Lower leg skin (tissue), 3 donors: Measurements from ENCODE around the gene STAC3.
A peak's percentile ranks its signal among the peaks of the same experiment; 100 is the strongest.

ENCODE experiments used
- POLR2A ChIP-seq, 2 donors: fragments of 450-650 bp; IDR thresholded peaks; one replicate each; pipeline ENCODE4 v1.6.1; 2016 to 2017; ENCODE audit warnings: antibody characterized with exemption in 2 of 2, mild to moderate bottlenecking in 1 of 2, moderate library complexity in 1 of 2
- TF ChIP-seq, protein P1 (sequence below), 3 donors: fragments of 450-650 bp; IDR thresholded peaks; one replicate each; pipeline ENCODE4 v1.5.1; 2016; ENCODE audit warnings: antibody characterized with exemption in 3 of 3, mild to moderate bottlenecking in 3 of 3, moderate library complexity in 2 of 3

DNA sequence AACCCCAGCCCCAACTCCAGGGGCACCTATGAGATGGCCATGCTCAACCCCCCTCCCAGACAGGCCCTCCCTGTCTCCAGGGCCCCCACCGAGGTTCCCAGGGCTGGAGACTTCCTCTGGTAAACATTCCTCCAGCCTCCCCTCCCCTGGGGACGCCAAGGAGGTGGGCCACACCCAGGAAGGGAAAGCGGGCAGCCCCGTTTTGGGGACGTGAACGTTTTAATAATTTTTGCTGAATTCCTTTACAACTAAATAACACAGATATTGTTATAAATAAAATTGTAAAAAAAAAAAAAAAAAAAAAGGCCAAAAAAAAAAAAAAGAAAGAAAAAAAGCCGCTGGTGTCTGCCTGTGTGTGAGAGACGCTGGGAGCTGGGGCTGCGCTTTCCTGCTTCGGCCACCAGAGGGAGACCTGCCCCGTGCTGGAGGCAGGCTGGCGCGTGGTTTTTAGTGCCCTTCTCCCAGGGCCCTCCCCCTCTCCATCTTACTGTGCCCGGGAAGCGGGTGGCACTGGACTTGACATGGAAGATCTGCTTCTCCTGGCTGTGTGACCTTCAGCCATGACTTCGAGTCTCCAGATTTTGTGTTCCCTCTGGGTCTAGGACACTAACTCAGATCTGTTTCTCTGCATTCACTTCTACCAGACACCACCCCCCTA, 37.8 kb downstream of the STAC3 start:
- TF ChIP-seq, protein P1, sequence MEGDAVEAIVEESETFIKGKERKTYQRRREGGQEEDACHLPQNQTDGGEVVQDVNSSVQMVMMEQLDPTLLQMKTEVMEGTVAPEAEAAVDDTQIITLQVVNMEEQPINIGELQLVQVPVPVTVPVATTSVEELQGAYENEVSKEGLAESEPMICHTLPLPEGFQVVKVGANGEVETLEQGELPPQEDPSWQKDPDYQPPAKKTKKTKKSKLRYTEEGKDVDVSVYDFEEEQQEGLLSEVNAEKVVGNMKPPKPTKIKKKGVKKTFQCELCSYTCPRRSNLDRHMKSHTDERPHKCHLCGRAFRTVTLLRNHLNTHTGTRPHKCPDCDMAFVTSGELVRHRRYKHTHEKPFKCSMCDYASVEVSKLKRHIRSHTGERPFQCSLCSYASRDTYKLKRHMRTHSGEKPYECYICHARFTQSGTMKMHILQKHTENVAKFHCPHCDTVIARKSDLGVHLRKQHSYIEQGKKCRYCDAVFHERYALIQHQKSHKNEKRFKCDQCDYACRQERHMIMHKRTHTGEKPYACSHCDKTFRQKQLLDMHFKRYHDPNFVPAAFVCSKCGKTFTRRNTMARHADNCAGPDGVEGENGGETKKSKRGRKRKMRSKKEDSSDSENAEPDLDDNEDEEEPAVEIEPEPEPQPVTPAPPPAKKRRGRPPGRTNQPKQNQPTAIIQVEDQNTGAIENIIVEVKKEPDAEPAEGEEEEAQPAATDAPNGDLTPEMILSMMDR (IDR thresholded peaks at IDR 0.05): peak in 1 of 3 donors; percentile 57
- TF ChIP-seq POLR2A (IDR thresholded peaks at IDR 0.05): no peak
